ENCODE measurements around the gene IL17RB.

IL17RB gene

DNA sequence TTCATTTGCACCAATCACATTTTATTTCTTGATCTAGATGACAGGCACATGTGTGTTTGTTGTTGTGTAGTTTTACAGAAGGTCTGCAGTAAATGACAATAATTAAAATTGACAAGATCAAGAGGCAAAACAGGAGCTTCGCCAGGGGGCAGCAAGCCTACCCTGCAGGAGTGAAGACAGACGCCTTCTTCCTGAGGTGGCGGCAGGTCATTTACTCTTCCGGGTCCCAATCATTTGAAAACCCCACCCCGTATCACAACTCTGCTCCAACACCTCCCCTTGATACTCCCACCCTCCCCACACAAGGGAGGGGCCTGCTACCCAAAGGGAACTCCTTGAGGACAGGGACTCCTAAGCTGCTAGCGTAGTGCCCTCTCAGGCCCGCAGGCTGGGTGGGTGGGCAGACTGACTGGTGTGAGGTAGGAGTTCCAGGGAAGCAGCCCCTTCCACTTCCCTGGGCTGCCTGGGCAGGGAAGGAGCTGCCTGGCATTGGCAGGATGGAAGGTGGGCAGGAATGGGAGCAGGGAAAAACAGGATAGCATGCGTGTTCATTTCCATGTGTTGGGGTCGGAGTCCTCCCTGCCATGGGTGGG lies 13.2 kb upstream of the IL17RB start:
- DNase-seq: no peak

DNA sequence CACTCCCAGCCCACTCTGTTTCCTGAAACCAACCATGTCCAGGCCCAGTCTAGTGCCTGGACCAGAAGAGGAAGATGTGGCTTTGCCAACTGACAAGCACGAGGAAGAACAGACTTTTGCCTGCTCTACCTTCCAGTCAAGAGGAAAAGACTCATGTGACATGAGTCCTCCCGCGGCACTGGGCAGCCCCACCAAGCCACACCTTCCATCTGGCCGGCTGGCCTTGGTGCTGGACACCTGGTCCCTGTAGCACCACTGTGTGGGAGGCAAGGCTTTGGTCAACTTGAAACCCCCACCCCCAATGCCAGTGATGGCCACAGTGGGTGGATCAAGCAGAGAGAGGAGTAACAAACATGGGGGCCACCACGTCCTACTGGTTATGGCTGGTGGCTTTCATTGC lies 12.7 kb upstream of the IL17RB start:
- DNase-seq: no peak

DNA sequence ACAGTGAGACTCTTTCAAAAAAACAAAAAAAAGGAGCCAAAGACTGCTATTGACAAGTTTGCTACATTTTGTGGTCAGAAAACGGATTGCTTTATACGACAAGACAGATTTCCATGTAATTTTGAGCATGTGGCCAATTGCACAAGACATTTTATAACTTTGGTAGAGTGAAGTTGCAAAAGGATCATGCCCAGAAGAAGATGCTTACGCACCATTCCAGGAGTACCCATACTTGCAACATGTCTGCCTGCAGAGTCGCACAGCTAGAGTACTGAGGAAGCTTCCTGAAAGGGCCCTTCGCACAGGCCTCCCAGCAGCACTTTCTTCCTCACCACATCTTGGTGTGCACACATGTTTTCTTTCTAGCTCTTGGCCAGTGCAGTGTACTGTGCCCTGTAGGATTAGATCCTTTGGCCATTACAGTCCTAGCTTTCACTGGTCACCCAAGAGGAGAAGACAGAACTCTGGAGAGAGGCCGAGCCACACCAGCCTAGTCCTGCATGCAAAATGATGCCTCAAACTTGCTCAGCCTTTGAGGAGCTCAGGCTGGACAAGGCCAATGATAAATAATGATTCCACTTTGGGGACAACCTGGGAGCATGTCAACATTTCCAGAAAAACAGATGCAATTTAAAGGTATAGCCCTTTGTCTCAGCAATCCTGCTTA lies 11.8 kb upstream of the IL17RB start:
- no peak for DNase-seq

DNA sequence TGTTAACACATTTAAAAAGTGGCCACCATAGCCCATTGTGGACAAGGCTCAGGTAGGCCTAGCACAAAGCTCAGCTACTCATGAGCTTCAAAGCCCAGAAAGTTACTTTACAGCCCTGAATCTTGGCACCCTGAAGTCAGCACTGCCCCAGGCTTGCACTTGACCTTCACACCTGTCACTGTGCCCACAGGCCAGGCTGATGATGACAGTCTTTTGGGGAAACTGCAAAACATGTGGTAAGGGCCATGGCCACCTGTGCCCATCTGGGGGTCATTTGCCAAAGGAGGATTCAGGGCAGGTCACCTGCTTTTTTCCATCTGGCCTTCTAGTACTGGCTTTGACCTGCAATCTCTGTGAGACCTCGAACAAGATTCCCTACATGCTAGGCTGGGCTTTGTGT lies 11.1 kb upstream of the IL17RB start:
- no peak for DNase-seq

DNA sequence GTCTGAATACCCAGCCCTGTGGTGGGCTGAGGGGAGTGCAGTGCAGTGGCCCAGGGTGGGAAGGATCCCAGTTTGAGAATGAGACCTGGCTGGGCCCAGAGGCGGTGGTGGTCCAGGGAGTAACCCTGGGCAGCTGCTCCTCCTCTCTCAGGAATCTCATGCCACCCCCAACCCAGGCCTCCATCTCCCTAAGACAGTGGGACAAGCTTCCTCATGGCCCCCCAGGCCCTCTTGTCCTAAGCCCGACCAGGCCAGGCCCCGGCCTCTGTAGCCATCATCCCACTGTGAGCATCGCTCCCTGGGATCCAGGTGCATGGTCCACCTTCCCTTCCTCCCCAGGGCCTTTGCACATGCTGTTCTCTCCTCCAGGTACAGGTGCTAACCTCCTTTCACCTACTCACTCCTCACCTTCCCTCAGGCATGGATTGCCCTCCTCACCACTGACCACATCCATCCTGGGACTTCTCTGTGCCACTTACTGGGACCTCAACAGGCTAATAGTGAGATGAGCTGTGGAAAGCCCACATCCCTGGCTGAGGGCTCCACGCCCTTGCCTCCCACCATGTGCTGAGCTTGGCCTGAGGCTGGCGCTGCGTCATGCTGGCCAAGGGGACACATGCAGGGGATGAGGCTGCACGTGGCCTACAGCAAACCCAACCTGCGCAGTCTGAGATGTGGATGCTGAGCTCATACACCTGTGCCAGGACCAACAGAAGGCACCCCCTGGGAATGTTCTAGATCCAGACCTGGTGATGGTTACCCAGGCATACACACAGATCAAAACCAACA lies 10.1 kb upstream of the IL17RB start:
- DNase-seq: no peak

DNA sequence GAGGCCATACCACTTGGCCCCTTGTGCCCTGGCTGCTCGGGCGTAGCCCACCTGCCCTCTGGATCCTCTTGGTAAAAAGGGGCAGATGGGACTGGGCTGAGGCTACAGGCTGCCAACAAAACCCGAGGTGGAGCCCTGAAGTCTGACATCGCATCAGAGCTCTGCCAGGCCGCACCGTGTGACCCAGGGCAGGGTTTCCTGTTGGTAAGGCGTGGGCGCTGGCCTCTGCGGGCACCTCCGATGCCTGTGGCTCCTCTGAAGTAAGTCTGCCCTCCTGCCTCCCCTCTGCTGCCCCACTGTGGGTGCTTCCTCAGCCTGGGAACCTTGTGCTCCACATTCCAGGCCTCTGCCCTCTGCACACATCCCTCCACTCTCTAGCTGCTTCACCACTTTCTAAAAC lies 9.0 kb upstream of the IL17RB start:
- DNase-seq: no peak

DNA sequence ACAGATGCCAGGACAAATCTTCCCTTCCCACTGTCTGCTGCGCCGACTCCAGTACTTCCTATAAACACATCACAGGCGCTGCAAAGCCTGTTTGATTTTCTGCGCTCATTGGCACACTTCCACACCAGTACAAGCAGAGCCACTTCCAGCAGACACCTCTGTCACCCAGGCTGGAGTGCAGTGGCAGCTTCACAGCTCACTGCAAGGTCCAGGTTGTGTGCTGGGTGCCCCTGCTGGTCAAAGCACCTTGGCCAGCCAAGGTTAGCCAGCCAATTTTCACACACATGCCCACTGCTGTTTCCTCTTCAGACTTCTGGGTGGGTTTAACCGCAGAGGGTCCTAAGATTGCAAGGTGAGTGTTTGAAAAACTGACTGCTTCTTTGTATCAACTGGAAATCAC lies 5.1 kb upstream of the IL17RB start:
- DNase-seq: no peak

DNA sequence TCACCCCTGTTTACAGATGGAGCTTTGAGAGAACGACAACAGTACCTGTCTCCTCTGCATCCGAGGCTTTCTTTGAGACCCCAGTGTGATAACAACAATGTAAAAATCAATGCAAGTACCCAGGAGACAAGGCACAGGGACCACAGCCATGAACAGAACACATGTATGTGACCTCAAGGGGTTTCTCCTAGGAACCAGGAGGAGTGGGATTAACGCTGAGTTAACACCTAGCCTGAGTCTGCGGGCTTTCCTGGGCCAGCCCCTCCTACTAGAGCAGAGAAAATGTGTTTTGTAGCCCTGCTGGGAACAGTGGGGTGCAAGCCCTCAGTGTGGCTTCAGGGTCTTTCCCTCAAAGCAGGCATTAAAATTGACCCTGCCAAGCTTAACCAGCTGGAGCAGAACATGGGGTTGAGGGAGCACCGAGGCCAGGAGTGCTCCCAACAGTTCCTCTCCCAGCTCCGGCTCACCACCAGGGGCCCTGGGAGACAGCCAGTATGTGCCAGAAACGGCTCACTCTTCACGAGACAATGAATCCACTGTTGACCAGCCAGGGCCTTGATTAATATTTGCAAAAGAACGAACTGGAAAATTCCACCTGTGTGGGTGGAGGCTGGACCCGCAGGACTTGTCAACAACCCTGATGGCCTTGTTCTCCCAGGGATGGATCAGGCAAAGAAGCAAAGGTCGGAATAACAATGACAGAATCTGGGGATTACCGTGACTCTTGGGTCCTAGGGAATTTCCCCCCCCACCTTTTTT lies 3.8 kb upstream of the IL17RB start:
- no peak for DNase-seq

DNA sequence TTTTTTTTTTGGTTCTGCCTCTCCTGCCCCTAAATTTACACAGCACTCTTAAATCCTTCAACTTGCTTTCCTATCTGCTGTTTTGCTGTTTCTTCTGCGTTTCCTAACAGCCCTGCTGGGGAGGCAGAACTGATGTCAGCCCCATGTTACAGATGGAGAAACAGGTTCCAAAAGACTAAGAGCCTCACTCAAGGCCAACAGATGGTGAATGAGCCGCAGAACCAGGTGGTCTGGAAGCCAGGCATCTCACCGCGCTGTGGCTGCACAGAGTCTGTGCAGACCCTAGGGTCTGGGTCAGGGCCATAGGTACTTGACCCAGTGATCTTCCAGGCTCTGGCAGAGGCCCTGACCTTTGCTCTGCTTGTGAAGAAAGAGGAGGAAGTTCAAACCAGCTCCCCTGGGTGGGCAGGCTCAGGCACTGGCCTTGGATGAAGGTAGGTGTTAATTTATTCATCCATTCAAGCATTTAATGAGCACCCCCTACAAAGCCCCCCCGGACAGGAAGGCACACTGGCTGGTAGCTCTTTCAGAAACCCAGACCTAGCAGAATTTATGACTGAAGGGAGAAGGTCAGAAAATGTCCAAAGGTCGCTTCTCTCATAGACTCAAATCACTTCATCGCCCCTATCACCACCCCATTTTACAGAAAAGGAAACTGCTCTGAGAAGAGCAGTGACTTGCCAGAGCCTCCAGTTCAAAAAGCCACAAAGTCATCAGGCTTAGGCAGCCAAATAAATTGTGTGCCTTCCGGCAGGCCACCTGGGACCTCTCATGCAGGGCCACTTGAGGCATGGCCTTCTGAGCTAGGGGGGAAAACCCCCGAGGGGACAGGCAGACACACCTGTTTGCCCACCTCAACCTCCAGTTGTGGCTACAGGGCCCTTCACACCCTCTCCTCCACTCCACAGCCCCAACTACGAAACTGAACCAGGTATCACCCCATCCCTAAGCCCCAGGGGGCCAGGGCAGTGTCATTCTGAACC lies 2.9 kb upstream of the IL17RB start:
- DNase-seq: no peak

DNA sequence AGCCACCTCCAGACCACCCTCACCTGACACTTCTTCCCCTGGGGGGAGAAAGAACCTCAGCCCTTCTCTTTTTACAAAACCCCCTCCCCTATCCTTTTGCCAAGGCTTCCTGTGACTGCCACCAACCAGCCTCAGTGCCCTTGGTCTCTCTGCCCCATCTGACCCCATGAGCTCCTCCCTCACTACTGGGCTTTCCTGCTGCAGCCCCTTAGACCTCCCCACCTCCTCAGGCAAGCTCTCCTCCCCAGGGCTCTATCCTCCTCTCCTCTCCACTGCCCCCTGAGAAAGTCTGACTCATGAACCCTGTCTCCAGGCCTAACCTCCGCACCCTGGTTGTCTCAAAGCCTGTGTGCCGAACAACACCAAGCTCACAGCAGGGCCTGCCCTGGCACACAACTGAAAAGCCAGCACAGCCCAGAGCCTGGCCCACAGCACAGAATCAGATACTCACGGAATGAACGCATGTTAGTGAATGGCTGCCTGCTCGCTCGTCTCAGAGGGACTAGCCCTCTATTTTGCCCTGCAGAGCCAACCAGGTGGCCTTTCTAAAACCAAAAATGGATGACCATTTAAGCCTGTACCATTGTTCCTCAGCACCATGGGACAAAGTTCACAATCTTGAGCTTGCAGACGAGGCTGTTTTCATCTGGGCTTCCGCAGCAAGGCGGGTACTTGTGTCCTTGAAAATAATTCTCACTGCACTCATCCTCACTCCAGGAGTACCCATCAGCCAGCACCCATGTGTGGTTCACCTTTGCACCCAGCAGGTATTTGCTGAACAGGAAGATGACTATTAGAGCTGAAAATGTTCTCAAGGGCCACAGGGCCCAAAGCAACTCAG lies 1.9 kb upstream of the IL17RB start:
- no peak for DNase-seq

DNA sequence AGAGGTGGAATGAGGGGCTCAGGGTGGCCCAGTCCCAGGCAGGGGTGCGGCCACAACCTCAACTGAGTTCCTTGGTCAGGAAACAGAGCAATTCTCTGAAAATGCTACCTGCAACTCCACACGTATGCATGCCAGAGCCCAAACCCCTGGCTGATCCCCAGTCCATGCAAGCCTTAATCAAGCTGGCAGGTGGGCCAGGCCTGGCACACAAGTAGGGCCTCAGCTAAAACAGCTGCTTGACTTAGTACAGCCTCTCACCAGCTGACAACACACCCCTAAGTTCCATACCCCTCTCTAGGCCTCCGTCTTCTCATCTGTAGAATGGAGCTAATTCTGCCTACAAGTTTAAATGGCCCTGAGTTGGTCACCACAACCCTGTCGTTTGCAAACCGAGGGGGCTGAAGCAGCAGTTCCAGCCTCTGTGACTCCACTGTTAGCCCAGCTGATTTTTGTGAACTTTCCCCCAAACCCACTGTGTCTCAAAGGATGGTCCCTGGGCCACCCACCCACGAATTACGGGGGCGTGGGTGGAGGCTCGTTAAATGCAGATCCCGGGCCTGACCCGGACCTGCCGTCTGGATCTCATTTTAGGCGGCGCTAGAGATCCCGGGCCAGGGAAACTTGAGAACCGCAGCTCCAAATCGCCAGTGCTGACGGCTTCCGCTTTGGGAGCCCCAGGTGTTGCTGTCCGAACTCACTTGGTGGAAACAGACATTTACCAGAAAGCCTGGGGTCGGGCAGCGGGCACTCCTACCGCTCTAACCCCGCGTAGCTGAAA lies 1.1 kb upstream of the IL17RB start:
- DNase-seq: no peak

DNA sequence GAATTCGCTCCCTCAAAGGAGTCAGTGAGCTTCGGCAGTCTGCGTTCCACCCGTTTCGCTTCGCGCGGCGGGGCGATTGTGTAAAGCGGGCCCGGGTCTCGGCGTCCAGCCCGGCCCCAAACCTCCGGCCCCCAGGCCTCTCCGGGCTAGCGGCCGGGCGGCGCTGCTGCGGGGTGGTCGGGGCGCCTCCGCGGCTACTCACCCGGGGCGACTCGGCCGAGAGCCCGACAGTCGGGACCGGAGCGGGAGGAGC lies 561 bp upstream of the IL17RB start:
- no peak for DNase-seq

DNA sequence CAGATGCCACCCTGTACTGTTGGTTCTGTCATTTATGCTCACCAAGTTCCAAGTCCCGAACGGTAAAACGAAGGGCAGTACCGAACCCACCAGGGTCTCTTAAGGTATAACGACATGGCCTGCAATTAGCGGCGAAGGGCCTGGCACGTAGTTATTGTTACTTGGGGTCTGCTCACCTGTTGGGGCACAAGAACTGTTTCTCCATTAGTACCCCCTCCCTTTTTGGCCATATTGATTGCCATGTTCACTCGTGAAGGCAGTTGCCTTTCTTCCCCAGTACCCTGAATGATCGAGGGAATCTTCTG lies 435 bp downstream of the IL17RB start:
- no peak for DNase-seq

DNA sequence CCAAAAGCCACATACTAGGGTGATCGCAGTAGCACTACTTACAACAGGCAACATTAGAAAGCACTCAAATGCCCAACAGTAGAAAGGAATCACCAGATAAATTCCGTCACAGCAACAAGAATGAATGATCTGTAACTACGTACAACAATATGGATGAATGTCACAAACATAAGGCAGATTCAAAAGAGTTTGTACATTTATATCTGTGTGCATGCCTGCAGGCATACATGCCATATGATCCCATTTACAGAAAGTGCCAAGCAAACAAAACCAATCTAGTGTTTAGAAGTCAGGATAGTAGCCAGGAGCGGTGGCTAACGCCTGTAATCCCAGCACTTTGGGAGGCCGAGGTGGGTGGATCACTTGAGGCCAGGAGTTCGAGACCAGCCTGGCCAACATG lies 3.5 kb downstream of the IL17RB start:
- no peak for DNase-seq

DNA sequence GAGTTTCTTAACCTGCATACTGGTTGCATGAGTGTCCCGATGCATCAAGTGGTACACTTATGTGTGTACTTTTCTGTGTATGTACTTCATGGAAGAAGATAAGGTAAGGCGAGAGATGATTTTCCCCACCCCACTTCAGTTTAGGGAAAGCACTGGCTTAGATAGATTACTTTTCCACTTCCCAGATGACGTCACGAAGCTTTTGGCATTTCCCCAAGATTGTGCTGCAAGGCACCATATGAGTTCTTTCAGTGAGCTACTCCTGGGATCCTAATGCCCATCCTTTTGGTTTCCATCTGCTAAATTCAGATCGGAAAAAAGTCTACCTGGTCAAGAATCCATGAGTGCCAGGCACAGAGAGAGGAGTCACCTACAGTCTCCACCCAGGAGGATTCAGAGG lies 4.5 kb downstream of the IL17RB start:
- no peak for DNase-seq

DNA sequence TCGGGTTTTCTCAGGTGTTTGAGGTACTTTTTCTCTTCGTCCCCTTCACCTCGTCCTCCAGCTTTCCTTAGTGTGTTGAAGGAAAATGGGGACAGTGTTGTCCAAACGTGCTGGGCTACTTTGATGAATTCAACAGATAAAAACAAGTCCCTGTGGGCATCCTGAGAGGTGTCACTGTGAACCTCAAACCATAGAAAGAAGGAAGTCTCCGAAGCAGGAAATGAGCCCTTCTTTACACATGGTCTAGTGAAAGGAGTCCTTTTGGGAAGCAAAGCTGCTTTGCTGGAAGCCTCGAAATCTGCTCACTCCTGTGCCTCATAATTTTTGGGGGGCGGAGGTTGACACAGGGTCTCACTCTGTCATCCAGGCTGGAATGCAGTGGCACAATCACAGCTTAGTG lies 10.6 kb downstream of the IL17RB start:
- DNase-seq: no peak

DNA sequence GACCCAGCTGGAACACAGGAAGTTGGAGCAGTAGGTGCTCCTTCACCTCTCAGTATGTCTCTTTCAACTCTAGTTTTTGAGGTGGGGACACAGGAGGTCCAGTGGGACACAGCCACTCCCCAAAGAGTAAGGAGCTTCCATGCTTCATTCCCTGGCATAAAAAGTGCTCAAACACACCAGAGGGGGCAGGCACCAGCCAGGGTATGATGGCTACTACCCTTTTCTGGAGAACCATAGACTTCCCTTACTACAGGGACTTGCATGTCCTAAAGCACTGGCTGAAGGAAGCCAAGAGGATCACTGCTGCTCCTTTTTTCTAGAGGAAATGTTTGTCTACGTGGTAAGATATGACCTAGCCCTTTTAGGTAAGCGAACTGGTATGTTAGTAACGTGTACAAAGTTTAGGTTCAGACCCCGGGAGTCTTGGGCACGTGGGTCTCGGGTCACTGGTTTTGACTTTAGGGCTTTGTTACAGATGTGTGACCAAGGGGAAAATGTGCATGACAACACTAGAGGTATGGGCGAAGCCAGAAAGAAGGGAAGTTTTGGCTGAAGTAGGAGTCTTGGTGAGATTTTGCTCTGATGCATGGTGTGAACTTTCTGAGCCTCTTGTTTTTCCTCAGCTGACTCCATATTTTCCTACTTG lies 11.9 kb downstream of the IL17RB start:
- no peak for DNase-seq

DNA sequence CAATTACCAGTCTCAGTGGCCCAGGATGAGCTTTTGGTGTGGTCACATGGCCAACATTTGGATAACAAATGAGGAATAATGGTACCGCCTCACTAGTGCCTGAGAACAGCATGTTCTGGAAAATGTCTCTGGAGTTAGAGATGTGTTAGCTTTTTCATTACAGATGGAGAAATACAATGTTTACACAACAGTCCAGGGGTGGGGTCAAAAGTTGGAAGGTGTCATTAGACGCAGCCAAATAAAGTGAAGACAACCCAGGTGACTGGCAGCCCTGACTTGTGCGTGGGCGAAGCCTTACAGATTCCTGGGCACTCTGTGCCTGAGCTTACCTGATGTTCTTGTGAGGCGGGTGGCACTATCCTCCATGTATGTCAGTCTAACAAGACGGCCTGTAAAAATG lies 12.8 kb downstream of the IL17RB start:
- no peak for DNase-seq

DNA sequence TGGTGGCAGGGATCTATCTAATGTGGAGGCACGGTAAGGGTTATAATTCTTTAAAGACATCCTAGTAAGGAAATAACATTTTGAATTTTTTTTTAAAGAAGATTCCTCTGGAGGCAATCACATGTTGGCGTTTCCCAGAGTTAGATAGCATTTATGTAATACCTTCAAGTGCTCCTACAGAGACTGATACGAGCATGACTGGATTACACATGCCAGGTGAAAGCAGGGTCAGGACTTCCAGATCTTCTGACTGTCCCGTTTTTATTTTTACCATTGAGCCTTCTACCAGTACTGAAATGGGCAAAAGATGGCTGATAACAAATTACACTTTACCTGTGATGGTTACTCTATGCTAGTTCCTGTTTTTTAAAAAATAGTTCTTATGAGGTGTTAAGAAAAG lies 13.8 kb downstream of the IL17RB start:
- DNase-seq: no peak

DNA sequence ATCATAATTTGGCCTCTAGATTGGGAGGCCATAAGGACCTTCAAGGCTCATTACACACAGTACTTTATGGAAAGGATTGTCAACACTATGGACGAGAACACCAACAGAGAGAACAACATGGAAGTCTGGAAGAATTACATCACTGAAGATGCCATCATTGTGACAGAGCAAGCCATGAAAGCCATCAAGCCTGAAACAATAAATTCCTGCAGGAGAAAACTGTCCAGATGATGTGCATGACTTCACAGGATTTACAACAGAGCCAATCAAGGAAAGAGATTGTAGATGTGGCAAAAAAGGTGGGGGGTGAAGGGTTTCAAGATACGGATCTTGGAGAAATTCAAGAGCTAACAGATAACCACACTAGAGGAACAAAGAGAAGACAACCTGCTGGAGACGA lies 15.9 kb downstream of the IL17RB start:
- no peak for DNase-seq

DNA sequence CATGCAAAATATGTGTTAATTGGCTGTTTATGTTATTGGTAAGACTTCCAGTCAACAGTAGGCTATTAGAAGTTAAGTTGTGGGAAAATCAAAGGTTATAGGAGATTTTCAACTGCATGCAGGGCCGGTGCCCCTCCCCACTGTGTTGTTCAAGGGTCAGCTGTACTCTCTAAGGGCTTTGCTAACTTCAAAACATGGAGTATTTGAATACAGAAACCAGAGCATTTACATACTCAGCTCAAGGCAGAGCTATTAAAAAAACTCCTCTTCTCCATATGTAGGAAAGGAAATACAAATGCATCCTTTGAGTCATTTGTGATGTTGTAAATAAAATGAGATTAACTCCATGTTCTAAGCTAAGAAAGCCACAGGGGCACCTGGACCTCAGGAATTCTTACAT lies 16.8 kb downstream of the IL17RB start:
- no peak for DNase-seq

Data from activated T-cell treated with anti-CD3 and anti-CD28 coated beads for 4 hours (primary cell).